ENCODE results near the gene ADCY4.

- TF ChIP-seq, protein P1, sequence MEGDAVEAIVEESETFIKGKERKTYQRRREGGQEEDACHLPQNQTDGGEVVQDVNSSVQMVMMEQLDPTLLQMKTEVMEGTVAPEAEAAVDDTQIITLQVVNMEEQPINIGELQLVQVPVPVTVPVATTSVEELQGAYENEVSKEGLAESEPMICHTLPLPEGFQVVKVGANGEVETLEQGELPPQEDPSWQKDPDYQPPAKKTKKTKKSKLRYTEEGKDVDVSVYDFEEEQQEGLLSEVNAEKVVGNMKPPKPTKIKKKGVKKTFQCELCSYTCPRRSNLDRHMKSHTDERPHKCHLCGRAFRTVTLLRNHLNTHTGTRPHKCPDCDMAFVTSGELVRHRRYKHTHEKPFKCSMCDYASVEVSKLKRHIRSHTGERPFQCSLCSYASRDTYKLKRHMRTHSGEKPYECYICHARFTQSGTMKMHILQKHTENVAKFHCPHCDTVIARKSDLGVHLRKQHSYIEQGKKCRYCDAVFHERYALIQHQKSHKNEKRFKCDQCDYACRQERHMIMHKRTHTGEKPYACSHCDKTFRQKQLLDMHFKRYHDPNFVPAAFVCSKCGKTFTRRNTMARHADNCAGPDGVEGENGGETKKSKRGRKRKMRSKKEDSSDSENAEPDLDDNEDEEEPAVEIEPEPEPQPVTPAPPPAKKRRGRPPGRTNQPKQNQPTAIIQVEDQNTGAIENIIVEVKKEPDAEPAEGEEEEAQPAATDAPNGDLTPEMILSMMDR (IDR thresholded peaks at IDR 0.05): no peak
- TF ChIP-seq POLR2AphosphoS5 (IDR thresholded peaks at IDR 0.05) (no peak), POLR2A (IDR thresholded peaks at IDR 0.05) (no peak)
Measured at GRCh38 chr14:24376448-24377070, 41.7 kb upstream of the ADCY4 start.

All from gastroesophageal sphincter (tissue), 3 donors.